ENCODE results near the gene ATP1A1.

- TF ChIP-seq POLR2A (IDR thresholded peaks at IDR 0.05; ENCODE audit: low read depth, low read length) (no peak), CTCF (IDR thresholded peaks at IDR 0.05; ENCODE audit: extremely low read depth in 1 of 2, insufficient read depth in 1 of 2, low read depth in 1 of 2, low read length in 2 of 2) (no peak), EZH2 (IDR thresholded peaks at IDR 0.05; ENCODE audit: borderline replicate concordance, low read depth, low read length, severe bottlenecking) (no peak), POLR2AphosphoS5 (IDR thresholded peaks at IDR 0.05; ENCODE audit: insufficient read depth, low read depth, low read length) (no peak), FOS (IDR thresholded peaks at IDR 0.05; ENCODE audit: borderline replicate concordance, insufficient read depth, low read length) (no peak), MYC (IDR thresholded peaks at IDR 0.05; ENCODE audit: low read depth, low read length) (no peak), JUN (IDR thresholded peaks at IDR 0.05; ENCODE audit: borderline replicate concordance, insufficient read depth, insufficient read length, low read depth) (no peak), MAX (IDR thresholded peaks at IDR 0.05; ENCODE audit: insufficient read depth, insufficient read length) (no peak), GATA2 (IDR thresholded peaks at IDR 0.05; ENCODE audit: insufficient read depth, insufficient read length, low read depth, low read length) (no peak)
Measured at GRCh38 chr1:116351914-116352313, 21.1 kb upstream of the ATP1A1 start.
